K562 (cell line): Measurements from ENCODE around the gene SLC2A9.

Experiments used
- GTF2F1 ChIP-seq: IDR thresholded peaks from 2 replicates; pipeline ENCODE4 v1.6.1; 2011; ENCODE audit warnings: low read depth, low read length, improper control_type of control experiment
- KAT7 ChIP-seq: sonication (generic); formaldehyde crosslinking; IDR thresholded peaks from 2 replicates; pipeline ENCODE4 v1.8.0; 2022; ENCODE audit warnings: missing genetic modification reagents, mild to moderate bottlenecking, borderline replicate concordance
- NFRKB ChIP-seq: fragments of 450-650 bp; IDR thresholded peaks from 2 replicates; pipeline ENCODE4 v1.6.1; 2016; ENCODE audit warnings: low read depth

GRCh38 chr4:10015140-10015753, 6.0 kb downstream of the SLC2A9 start:
- TF ChIP-seq NFRKB, result no peak
- no peak for TF ChIP-seq GTF2F1
- TF ChIP-seq KAT7, result no peak
